Measurements from ENCODE around the gene ATP1A2.

Gene ATP1A2

GRCh38 chr1:160115545-160116282 lies at the start of gene ATP1A2:
TSS of gene ATP1A2 (plus strand) at chr1:160115759. CDS start at chr1:160115862, 103 bp downstream.
- DNase-seq = peak in 1 of 10 donors; percentile 77
- intact Hi-C loops (cut with DNase I) = no loop called here

DNA sequence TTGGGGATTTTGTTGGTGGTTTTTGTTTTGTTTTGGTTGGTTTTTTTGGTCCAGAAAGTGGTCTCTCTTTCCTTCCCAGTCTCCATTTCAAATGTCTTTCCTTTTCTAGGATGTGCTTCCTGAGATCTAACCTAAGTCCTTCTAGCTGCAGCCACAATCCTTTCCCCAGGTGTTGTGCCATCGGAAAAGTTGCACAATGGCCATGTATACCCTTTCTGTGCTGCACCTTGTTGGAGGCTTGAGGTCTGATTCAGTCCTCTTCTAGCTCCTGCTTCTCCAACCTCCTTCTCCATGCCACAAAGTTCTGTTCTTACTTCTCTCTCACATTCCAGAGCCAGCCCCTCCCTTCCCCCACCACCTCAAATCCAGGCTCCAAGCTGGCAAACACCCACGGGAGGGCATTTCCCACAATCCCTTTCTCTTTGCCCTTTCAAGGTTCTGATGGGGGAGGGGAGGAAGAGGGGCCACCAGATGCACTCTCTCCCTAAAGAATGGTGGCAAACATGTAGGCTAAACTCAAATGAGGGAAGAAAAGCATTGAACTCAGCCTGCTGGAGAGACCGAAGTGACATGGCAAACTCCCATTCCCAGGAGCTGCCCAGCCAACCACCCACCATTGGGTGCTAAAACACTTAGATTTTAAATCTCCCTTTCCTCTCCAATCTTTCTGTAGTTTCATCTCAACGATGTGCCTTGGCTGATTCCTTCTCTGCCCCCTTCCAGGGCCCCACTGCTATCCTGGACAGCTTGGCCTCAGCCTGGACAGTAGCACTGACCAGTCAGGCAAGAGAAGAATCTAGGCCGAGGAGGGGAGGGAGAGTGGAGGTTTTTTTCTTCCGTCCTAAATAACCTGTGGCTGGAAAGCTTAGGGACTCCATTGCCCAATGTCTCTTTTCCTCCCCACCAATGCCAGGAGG lies 48.5 kb upstream of the ATP1A2 start:
- intact Hi-C loops (cut with DNase I) = no loop called here
- DNase-seq = no peak

- DNase-seq = peak; percentile 76 to 97 (median 86)
- intact Hi-C loops (cut with DNase I) = no loop called here
Measured at GRCh38 chr1:160068225-160068624, 47.3 kb upstream of the ATP1A2 start.

GRCh38 chr1:160069460-160070231 lies 45.9 kb upstream of the ATP1A2 start, which contains the start of gene KCNJ10:
TSS of gene KCNJ10 (minus strand) at chr1:160070160. CDS start at chr1:160042532, 27,628 bp downstream.
- intact Hi-C loops (cut with DNase I) = no loop called here

GRCh38 chr1:160070243-160071163 lies 45.1 kb upstream of the ATP1A2 start:
- DNase-seq = peak; percentile 88 to 98 (median 92)
- intact Hi-C loops (cut with DNase I) = no loop called here

More at GRCh38 chr1:160069460-160070231, 45.9 kb upstream of the ATP1A2 start, which contains the start of gene KCNJ10:
- DNase-seq = peak in 1 of 10 donors; percentile 46

GRCh38 chr1:160071289-160071688 lies 44.3 kb upstream of the ATP1A2 start:
- intact Hi-C loops (cut with DNase I) = no loop called here
- DNase-seq = no peak

DNA sequence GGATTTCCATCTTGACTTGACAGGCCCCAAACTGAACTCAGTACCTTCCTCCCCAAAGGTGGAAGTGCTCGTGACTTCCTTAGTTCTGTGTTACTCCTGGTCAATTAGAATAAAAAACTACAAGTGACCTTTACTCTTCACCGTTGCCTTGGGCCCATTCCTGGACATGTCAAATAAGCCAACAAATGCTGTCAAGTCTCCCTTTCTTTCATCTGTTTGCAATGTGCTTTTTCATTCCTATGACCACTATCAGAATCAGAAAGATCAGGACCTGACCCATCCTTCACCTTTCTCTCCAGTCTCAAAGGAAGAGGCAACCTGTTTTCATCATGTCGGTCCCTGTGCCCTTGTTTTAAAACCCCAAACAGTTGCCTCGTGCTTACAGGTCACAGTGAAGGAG lies 40.7 kb upstream of the ATP1A2 start:
- no peak for DNase-seq
- intact Hi-C loops (cut with DNase I) = no loop called here

DNA sequence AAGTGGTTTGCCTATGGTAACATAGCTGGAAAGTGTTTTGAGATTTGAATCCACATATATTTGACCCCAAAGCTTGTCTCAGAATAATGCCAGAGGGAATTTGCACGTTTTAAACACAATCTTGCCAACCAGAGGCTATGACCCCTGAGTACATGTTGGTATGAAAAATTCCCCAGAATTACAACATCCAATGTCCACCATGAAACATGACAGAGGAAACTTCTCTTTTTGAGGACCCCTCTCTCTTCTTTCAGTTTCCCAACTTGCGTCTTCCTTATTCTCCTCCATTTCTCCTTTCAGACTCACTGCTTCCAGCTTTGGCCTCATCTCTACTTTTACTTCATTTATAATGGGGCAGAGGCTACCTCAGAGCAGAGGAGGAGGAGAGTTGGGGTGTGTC lies 39.7 kb upstream of the ATP1A2 start:
- no peak for DNase-seq
- intact Hi-C loops (cut with DNase I) = no loop called here

DNA sequence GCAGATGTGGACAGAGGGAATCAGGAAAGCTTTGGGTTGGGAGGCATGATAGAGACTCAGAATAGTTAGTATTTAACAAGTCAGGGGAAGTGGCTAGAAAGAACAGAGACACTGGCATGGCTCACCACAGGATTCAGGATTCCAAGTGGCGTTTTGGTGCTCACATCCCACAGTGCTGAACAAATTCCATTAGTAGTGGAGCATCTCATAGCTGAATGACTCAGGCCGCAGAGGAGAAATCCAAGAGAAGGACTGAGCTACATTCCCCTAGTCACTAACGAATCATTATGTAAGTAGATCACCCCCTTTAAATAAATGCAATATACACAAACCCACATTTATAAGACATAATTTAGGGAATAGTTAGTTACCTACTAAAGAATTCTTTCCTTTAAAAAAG lies 39.3 kb upstream of the ATP1A2 start:
- intact Hi-C loops (cut with DNase I) = no loop called here
- DNase-seq = no peak

DNA sequence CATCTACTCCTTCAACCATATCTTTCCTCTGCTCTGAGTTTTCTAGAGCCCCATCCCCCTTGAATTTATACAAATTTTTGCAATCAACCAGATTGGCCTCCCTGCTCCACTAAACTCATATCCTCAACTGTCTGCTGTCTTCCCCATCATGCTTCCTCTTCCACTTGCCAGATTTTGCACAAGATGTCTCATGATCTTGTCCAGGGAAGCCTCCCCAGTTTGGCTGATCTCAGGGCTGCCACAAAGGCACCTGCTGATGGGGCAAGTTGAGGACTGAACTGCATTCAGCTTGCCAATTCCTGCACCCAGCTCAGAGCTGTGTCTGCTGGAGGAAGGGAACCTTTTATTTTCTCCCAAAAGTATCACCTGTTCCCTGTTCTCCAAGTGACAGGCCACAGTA lies 38.1 kb upstream of the ATP1A2 start:
- DNase-seq = no peak
- intact Hi-C loops (cut with DNase I) = no loop called here

DNA sequence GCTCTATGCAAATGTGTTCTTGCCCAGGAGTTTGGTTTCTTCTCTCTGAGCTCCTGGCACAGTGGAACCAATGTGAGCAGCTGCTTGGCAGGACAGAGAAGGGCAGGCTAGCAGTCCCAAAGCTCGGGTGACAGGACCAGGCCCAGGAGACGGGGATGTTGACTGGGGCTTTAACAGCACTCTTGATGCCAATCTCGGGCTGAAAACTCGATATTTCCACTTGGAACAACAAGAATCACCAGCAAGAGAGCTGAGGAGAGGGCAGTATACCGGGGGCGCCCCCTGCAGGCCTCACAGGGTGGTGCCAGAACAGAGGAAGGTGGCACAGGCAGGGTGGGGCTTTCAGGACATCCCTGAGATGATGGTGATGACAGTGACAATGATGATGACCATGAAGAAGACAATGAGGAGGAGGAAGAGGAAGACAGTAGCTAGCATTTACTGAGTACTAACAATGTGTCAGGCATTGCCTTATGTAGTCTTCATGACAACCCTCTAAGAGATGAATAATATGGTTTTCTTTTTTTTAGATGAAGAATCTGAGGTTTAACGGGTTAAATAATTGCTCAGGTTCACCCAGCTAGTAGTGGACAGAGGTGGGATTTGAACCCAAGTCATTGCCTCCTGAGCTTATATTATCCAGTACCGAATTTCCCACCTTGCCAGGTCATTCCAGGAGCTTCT lies 36.9 kb upstream of the ATP1A2 start:
- intact Hi-C loops (cut with DNase I) = loop anchor here (2.0 kb wide), 1 partner anchor 32 kb away; no protein-coding TSS in a partner anchor
- peak in 7 of 10 donors; percentile 55 to 96 (median 83) for DNase-seq

DNA sequence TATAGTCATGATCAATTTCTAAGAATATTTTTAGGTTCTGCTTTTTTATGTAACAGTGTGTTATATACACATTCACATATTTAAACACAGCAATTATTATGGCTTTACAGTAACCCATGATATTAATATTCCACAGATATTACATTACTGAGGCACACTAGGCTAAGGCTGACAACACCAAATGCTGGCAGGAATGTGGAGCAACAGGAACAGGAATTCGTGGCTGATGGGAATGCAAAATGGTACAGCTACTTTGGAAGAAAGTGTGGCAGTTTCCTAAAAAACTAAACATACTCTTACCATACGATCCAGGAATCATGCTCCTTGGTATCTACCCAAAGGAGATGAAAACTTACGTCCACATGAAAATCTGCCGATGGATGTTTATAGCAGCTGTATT lies 36.1 kb upstream of the ATP1A2 start:
- intact Hi-C loops (cut with DNase I) = loop anchor here (2.0 kb wide), 1 partner anchor 33 kb away; no protein-coding TSS in a partner anchor
- no peak for DNase-seq

DNA sequence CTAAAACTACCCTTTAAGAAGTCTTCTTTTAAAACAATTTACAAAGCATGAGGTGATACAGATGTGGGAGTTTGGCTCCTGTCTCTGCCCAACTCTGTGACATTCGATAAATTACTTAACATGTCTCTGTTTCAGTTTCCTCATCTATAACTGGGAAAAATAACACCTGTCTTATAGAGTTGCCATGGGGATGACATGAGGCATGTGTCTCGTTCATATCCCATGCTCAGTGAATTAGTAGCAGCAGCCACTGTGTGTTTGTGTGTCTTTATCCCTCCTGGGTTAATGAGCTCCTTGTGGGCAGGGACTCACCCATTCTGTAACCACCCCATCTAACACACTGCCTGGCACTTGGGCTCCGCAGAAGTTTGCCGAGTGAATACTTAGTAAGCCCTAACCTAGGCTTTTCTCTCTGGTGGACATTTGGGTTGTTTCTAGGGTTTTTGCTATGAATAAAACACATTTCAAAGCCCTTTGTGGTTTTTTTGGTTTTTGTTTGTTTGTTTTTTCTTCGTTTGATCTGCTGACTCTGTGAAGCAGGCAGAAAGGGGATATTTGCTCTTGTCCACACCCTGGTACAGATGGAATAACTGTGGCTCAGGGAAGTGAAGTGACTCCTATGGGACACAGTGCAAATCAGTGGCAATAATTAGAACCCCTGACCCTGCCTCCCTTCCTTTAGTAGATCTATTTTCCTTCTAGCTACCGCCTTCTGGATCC lies 35.0 kb upstream of the ATP1A2 start:
- intact Hi-C loops (cut with DNase I) = no loop called here

DNA sequence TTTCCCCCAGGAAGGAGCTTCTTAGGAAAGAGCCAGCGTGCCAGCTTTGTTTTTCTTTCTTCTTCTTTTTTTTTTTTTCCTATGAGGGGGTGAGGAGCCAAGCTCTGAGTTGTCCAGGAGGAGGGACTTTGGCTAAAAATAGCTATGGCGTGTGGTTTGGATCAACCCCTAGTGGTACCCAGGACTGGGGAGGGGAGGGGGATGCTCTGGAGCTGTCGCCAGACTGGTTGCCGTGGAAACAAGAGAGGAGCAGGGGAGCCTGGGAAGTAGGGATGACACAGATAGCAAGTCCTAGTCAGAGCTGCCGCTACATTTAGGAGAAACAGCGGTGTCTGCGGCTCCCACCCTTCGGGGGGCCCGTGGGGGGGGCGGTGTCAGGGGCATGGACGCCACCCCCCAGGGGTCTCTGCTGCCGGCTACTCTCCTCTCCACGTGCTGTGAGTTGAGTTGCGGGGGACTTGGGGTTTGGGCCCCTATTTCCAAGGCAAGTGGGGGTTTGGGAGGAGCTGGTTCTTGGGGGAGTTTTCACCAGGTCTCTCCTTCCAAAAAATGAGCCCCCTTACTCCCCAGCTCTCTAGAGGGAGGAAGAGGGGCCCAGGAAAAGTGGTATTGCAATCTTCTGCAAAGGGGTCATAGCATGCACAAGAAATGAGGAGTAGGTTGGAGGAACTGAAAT lies 34.2 kb upstream of the ATP1A2 start, which contains the start of gene KCNJ9:
TSS of gene KCNJ9 (plus strand) at position 278 of the 676 bp plus-strand sequence. CDS start 2,493 bp downstream, outside the sequence.
- intact Hi-C loops (cut with DNase I) = no loop called here
- peak; percentile 80 to 98 (median 90) for DNase-seq

More for the DNA sequence above, 35.0 kb upstream of the ATP1A2 start:
- DNase-seq = no peak

DNA sequence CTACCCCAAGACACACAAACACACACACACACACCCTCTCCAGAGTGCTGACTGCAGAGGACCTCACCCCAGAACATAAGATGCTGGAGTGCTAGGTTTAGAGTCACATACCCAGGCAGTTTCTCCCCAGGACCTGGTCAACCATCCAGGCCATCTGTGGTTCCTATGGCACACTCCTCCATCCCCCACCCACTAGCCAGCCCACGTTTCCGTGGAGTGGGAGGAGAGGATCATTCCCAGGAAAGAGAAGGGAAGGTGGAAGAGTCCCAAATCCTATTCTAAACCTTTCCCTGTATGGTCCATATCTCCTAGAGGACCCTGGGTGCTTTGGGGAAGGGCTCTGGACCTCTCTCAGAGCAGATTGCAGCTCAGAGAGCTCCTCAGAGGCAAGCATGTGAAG lies 33.1 kb upstream of the ATP1A2 start:
- DNase-seq = peak in 1 of 10 donors; percentile 70
- intact Hi-C loops (cut with DNase I) = no loop called here

DNA sequence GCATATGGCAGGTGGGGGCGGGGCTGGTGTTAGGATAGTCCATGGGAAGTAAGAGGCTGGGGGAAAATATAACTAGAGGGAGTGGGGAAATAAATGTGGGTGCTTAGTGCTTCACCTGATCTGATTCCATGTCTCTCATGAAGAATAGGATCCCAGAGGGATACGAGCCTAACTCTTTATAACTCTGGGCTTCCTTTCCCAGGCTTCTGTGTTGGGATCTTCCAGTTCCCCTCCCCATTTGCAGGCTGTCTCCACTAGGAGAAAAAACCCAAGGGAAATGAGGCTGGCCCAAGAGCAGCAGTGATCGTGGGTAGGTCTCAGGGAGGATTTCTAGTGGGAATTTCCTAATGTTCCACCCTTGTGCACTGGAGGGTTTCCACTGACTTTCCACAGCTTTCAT lies 32.6 kb upstream of the ATP1A2 start:
- DNase-seq = no peak
- intact Hi-C loops (cut with DNase I) = no loop called here
